Common myeloid progenitor, CD34-positive (primary cell): ENCODE data around the gene TGFBR3L.
"Not testable (repeated sequence)": the region's sequence is repeated elsewhere in the genome, so short reads cannot be mapped to it uniquely, and the experiment has no call there.

ENCODE experiments used
- CTCF ChIA-PET: fragments of 350-600 bp; sonication (Branson Sonifier 250); formaldehyde crosslinking; loops from one replicate; lab custom pipeline; 2021; ENCODE audit warnings: antibody characterized with exemption; lab: Charles Lee
- POLR2A ChIA-PET: fragments of 350-600 bp; sonication (Branson Sonifier 250); formaldehyde crosslinking; loops from one replicate; lab custom pipeline; 2021; ENCODE audit warnings: antibody characterized with exemption; lab: Charles Lee
- DNase-seq, 3 donors: peaks; one replicate each; pipeline versions ENCODE4 v3.0.0 to v3.0.0-alpha.2; 2013
- H3K27ac ChIP-seq, 2 experiments: 1 replicate in 1 of 2; 2 replicates in 1 of 2; pipeline ENCODE4 v1.7.0; 2013; ENCODE audit warnings: inconsistent platforms in 2 of 2, low read length in 2 of 2, mild to moderate bottlenecking in 2 of 2, low read depth in 1 of 2, moderate library complexity in 1 of 2; ENCODE audit not compliant: severe bottlenecking in 2 of 2, insufficient read depth in 1 of 2, poor library complexity in 1 of 2
- H3K27me3 ChIP-seq, 5 experiments: replicated peaks in 2 of 5; 1 replicate in 3 of 5; 2 replicates in 2 of 5; pipeline versions ENCODE4 v1.6.1 to v1.7.0; 2013; ENCODE audit warnings: low read length in 4 of 5, mild to moderate bottlenecking in 2 of 5, moderate library complexity in 2 of 5, inconsistent platforms in 1 of 5; ENCODE audit not compliant: insufficient read depth in 5 of 5, control insufficient read depth in 4 of 5
- H3K36me3 ChIP-seq, 4 experiments: 1 replicate in 2 of 4; 2 replicates in 2 of 4; pipeline versions ENCODE4 v1.6.1 to v1.7.0; 2013; ENCODE audit warnings: low read length in 3 of 4, control low read depth in 1 of 4, mild to moderate bottlenecking in 1 of 4; ENCODE audit not compliant: control insufficient read depth in 4 of 4, insufficient read depth in 4 of 4
- H3K4me1 ChIP-seq, 4 experiments: 1 replicate in 3 of 4; 2 replicates in 1 of 4; pipeline versions ENCODE4 v1.6.1 to v1.7.1; 2013; ENCODE audit warnings: low read length in 3 of 4, mild to moderate bottlenecking in 3 of 4, control low read depth in 1 of 4, inconsistent platforms in 1 of 4, moderate library complexity in 1 of 4; ENCODE audit not compliant: control insufficient read depth in 4 of 4, insufficient read depth in 4 of 4; ENCODE audit errors: control extremely low read depth in 1 of 4
- H3K4me3 ChIP-seq, 7 experiments: 1 replicate in 4 of 7; 2 replicates in 3 of 7; pipeline versions ENCODE4 v1.5.1 to v1.7.0; 2013; ENCODE audit warnings: mild to moderate bottlenecking in 7 of 7, low read length in 6 of 7, moderate library complexity in 6 of 7, inconsistent platforms in 2 of 7, low read depth in 2 of 7, control low read depth in 1 of 7; ENCODE audit not compliant: insufficient read depth in 4 of 7, control insufficient read depth in 1 of 7; ENCODE audit errors: extremely low read depth in 1 of 7
- H3K9me3 ChIP-seq, 5 experiments: 1 replicate in 4 of 5; 2 replicates in 1 of 5; pipeline versions ENCODE4 v1.6.1 to v1.7.1; 2013; ENCODE audit warnings: low read length in 4 of 5, mild to moderate bottlenecking in 2 of 5, inconsistent platforms in 1 of 5, low read depth in 1 of 5, moderate library complexity in 1 of 5; ENCODE audit not compliant: control insufficient read depth in 4 of 5, insufficient read depth in 2 of 5; ENCODE audit errors: control extremely low read depth in 1 of 5
- WGBS: methylation state at CpG from one replicate; pipeline ENCODE4 v1.1.5; 2013; ENCODE audit not compliant: insufficient coverage; 5-methylcytosine and 5-hydroxymethylcytosine counted together

TGFBR3L gene

DNA sequence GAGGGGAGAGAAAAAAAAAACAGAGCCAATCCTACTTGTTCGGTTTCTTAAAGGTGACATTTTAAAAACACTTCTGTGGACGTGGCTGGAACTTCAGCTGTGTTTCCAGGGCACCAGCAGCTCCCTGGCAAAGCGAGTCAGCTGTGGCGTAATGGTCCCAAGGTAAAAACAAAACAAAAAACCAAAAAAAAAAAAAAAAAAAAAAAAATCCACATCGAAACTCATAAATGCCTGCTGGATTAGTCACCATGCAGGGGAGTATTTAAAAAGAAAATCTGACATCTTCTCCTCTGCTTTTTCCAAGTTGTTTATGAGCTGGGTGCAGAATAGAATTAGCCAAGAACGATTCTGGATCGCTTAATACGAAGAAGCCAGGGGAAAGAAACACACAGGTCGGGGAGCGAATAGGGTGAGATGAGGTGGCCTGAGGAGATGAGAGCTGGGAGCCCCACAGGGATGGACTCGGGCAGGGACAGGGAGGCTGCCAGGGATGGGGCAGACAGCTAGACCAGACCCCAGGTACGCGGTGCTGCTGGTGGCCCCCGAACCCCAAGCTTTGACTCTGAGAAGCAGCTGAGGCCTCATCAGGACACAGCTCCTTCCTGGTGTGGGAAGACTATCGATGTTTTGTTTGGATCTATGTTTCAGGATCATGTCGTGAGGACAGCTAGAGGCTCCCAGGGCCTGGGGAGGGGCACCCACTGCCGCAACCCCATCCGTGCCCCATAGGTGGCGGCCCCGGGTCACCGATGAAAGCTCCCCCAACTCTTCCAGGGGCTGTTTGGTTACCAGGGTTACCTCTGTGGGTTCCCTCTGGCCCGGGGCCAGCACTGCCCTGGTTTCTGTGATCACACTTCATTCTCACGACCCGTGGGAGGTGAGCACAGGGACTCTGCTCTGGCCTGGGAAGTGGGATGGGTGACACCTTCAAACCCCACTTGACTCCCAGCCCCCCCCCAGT is 14.4 kb downstream of the TGFBR3L start:
- Histone ChIP-seq H3K27ac (no peak overlapping the region), H3K36me3 (peaks cover 6 to 47% (median 32%) of the 10 kb centered on the region in 4 experiments), H3K27me3 (no peaks in the 10 kb centered on the region), H3K4me3 (no peak overlapping the region), H3K9me3 (no peaks in the 10 kb centered on the region), H3K4me1 (peaks cover 0 to 27% (median 16%) of the 10 kb centered on the region in 4 experiments)
- peak; percentile 90 to 96 (median 92) for DNase-seq
- WGBS, result 63% methylated on average over 15 of the region's 24 CpGs
- POLR2A ChIA-PET, result interaction anchor here (1.2 to 1.6 kb wide), 3 partner anchors 9 to 73 kb away, joined by 3 to 12 read pairs (median 3); partner anchors contain the start of genes SNAPC2 and TIMM44
- CTCF ChIA-PET, result interaction anchor here (0.6 to 4.0 kb wide), 18 partner anchors 7 to 406 kb away, joined by 3 to 20 read pairs (median 4); partner anchors contain the start of gene TIMM44

GRCh38 chr19:7930030-7930429 is 15.4 kb downstream of the TGFBR3L start:
- ChIA-PET CTCF (interaction anchor here (1.1 to 3.3 kb wide), 5 partner anchors 8 to 76 kb away, joined by 3 to 20 read pairs (median 5); no protein-coding TSS in a partner anchor), POLR2A (interaction anchor here (1.4 kb wide), 1 partner anchor 72 kb away, joined by 3 read pairs; no protein-coding TSS in a partner anchor)
- WGBS, result 94% methylated on average over 10 of the region's 11 CpGs
- not testable (repeated sequence) for H3K4me3 ChIP-seq, H3K9me3 ChIP-seq, H3K27ac ChIP-seq, H3K27me3 ChIP-seq
- peaks cover 0 to 25% (median 15%) of the 10 kb centered on the region in 4 experiments for H3K4me1 ChIP-seq
- H3K36me3 ChIP-seq, result peaks cover 6 to 58% (median 39%) of the 10 kb centered on the region in 4 experiments
- peak in 1 of 3 donors; percentile 27 for DNase-seq

DNA sequence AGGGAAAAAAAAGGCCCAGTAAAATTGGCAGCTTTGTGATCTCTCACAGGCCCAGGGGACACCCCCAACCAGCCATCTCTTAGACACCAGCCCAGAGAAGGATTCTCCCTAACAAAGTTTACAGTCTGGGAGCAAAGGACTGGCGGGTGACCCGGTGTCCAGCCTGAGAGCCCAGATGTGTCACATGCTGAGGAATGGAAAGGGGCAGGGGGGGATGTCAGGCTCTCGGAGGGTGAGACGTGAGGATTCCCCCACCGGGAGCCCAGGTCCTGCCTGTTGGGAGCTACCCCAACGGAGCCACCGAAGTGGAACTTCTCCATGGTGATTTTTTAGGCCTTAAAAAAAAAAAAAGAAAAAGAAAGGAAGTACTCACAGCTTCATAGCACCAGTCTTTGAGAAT is 16.1 kb downstream of the TGFBR3L start:
- ChIA-PET POLR2A (no interaction called here), CTCF (interaction anchor here (1.5 to 3.3 kb wide), 3 partner anchors 10 to 77 kb away, joined by 5 to 20 read pairs (median 5); no protein-coding TSS in a partner anchor)
- H3K4me1 ChIP-seq, result peaks cover 0 to 18% (median 10%) of the 10 kb centered on the region in 4 experiments
- H3K4me3 ChIP-seq, result no peak overlapping the region
- H3K27me3 ChIP-seq, result no peaks in the 10 kb centered on the region
- 87% methylated on average over 7 of the region's 7 CpGs for WGBS
- H3K36me3 ChIP-seq, result peaks cover 9 to 63% (median 44%) of the 10 kb centered on the region in 4 experiments
- H3K9me3 ChIP-seq, result no peaks in the 10 kb centered on the region
- no peak for DNase-seq
- no peak overlapping the region for H3K27ac ChIP-seq

DNA sequence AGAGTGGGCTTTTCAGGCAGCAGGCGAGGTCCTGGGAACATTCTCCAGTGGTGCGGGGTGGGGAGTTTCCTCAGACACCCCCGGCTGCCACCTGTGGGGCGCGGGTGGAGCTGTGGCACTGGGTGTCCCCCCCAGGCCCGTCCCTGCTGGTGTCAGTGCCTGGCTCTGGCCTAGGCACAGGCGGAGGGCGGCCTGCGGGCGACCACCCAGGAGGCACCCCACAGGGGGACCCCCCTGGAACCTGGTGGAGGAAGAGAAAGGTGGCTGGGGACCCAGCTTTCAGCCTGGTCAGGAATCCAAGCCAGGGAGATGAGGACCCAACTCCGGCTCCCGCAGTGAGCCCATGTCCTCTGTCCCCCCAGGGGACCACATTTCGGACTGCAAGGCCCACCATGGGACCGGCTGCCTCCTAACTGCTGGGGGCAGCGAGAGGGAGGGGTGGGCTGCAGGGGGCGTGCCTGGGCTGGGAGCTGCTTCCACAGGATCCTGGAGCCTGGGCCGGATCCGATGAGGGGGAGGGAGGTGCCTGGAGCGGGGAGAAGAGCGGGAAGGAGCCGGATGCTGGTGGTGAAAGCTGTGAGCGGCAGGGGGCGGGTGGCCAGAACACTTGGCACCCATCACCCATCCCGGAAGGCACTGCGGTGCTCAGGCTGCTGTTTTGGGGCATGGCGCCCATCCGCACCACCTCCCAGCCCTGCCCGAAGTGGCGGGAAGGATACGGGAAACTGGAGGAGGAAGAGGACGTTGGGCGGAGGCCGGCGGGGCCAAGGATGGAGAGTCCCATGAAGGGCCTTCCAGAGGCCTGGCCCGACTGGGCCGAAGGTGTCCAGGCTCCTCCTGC is 16.8 kb downstream of the TGFBR3L start:
- WGBS, result 95% methylated on average over 22 of the region's 36 CpGs
- H3K4me1 ChIP-seq, result peaks cover 0 to 15% (median 6%) of the 10 kb centered on the region in 4 experiments
- no peak overlapping the region for H3K4me3 ChIP-seq
- ChIA-PET CTCF (interaction anchor here (1.5 to 3.3 kb wide), 3 partner anchors 10 to 77 kb away, joined by 5 to 20 read pairs (median 5); no protein-coding TSS in a partner anchor), POLR2A (no interaction called here)
- H3K27me3 ChIP-seq, result no peaks in the 10 kb centered on the region
- peaks cover 9 to 68% (median 45%) of the 10 kb centered on the region in 4 experiments for H3K36me3 ChIP-seq
- no peak overlapping the region for H3K27ac ChIP-seq
- no peaks in the 10 kb centered on the region for H3K9me3 ChIP-seq
- no peak for DNase-seq

GRCh38 chr19:7932276-7932929 is 17.8 kb downstream of the TGFBR3L start:
- peaks cover 0 to 13% (median 6%) of the 10 kb centered on the region in 4 experiments for H3K4me1 ChIP-seq
- DNase-seq, result no peak
- no peak overlapping the region for H3K4me3 ChIP-seq
- peaks cover 14 to 68% (median 50%) of the 10 kb centered on the region in 4 experiments for H3K36me3 ChIP-seq
- H3K27me3 ChIP-seq, result no peaks in the 10 kb centered on the region
- H3K27ac ChIP-seq, result no peak overlapping the region
- ChIA-PET CTCF (no interaction called here), POLR2A (no interaction called here)
- H3K9me3 ChIP-seq, result no peaks in the 10 kb centered on the region
- 97% methylated on average over 30 of the region's 32 CpGs for WGBS

DNA sequence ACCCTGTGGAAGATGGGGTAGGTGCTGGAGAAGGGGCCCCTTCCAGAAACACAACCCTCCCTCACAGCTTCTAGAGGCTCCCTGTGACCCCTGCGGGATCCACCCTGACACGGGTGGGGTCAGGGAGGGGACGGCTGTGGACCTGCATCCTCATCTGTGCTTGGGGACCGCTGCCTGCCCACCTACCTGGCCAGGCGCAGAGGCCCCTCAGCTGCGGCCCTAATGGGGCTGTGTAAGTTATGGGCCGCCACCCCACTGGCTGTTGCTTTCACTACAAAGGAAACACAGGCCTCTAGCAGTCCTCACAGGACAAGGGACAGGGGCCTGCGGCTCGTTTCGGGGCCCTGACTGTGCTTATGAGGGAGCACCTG is 18.3 kb downstream of the TGFBR3L start:
- H3K36me3 ChIP-seq, result peaks cover 15 to 72% (median 53%) of the 10 kb centered on the region in 4 experiments
- no peak for DNase-seq
- CTCF ChIA-PET, result no interaction called here
- POLR2A ChIA-PET, result no interaction called here
- peaks cover 0 to 13% (median 6%) of the 10 kb centered on the region in 4 experiments for H3K4me1 ChIP-seq
- WGBS, result 95% methylated on average over 10 of the region's 10 CpGs
- H3K27me3 ChIP-seq, result no peaks in the 10 kb centered on the region
- H3K9me3 ChIP-seq, result no peaks in the 10 kb centered on the region
- no peak overlapping the region for H3K27ac ChIP-seq
- no peak overlapping the region for H3K4me3 ChIP-seq
